Measurements from ENCODE around the gene HBEGF.

The HBEGF gene

GRCh38 chr5:140361901-140362300, 15.5 kb upstream of the HBEGF start:
- no peak for TF ChIP-seq CTCF (IDR thresholded peaks at IDR 0.05; ENCODE audit: insufficient read depth, missing control alignments)

GRCh38 chr5:140360681-140361479, 14.5 kb upstream of the HBEGF start:
- TF ChIP-seq CTCF (IDR thresholded peaks at IDR 0.05; ENCODE audit: insufficient read depth, missing control alignments): no peak
- DNase-seq (ENCODE audit: insufficient read length, low spot score): no peak
- FAIRE-seq: no peak

More at GRCh38 chr5:140361901-140362300, 15.5 kb upstream of the HBEGF start:
- FAIRE-seq (no peak), DNase-seq (ENCODE audit: insufficient read length, low spot score) (no peak)

GRCh38 chr5:140360101-140360500, 13.7 kb upstream of the HBEGF start, which contains the start of gene SLC4A9:
Gene SLC4A9, plus strand, starts transcription at chr5:140360194. Its CDS starts 43 bp downstream, at chr5:140360237.
- no peak for TF ChIP-seq CTCF (IDR thresholded peaks at IDR 0.05; ENCODE audit: insufficient read depth, missing control alignments)
- DNase-seq (ENCODE audit: insufficient read length, low spot score) (no peak), FAIRE-seq (no peak)

- TF ChIP-seq CTCF (IDR thresholded peaks at IDR 0.05; ENCODE audit: insufficient read depth, missing control alignments): peak; percentile 26
- DNase-seq (ENCODE audit: insufficient read length, low spot score): no peak
- no peak for FAIRE-seq
Measured at GRCh38 chr5:140358738-140359310, 12.4 kb upstream of the HBEGF start.

DNA sequence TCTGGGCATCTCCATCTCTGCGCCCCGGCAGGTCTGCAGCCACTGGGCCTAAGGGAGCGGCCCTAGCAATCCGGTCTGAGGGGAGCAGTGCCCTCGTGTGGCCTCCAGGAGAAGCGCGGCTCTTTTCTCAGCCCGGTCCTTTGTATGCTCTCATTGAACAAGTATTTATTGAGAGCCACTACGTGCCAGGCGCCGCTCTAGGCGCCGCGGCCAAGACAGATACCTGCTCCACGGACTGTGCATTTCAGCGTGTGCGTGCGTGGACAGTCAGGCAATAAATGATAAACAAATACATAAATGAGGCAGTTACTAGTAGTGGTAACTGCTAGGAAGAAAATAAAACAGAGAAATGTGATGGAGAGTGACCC, 11.3 kb upstream of the HBEGF start:
- TF ChIP-seq CTCF (IDR thresholded peaks at IDR 0.05; ENCODE audit: insufficient read depth, missing control alignments): peak; percentile 80
- FAIRE-seq (no peak), DNase-seq (ENCODE audit: insufficient read length, low spot score) (peak; percentile 93)

GRCh38 chr5:140356853-140357725, 10.7 kb upstream of the HBEGF start:
- FAIRE-seq (no peak), DNase-seq (ENCODE audit: insufficient read length, low spot score) (no peak)
- no peak for TF ChIP-seq CTCF (IDR thresholded peaks at IDR 0.05; ENCODE audit: insufficient read depth, missing control alignments)

All from D721Med (cell line).